PFSK-1 (cell line): ENCODE data around the gene CACHD1.

ENCODE experiments used
- FOXP2 ChIP-seq: optimal IDR thresholded peaks from 2 replicates; pipeline ENCODE3; 2011; ENCODE audit warnings: borderline replicate concordance, control low read depth, inconsistent platforms; ENCODE audit not compliant: insufficient read depth; ENCODE audit errors: extremely low read length, extremely low read depth
- SIN3A ChIP-seq: IDR thresholded peaks from 2 replicates; pipeline ENCODE4 v1.6.1; 2012; ENCODE audit warnings: mild to moderate bottlenecking, low read length, moderate library complexity, borderline replicate concordance; ENCODE audit not compliant: insufficient read depth
- TF ChIP-seq, protein P1 (sequence below), 2 experiments: IDR thresholded peaks; 2 replicates each; pipeline versions ENCODE4 v1.6.1 to v1.8.0; 2011 to 2012; ENCODE audit warnings: low read depth in 2 of 2, low read length in 2 of 2, control low read depth in 1 of 2, inconsistent platforms in 1 of 2, mild to moderate bottlenecking in 1 of 2, moderate library complexity in 1 of 2; ENCODE audit not compliant: insufficient read depth in 1 of 2

- TF ChIP-seq, protein P1, sequence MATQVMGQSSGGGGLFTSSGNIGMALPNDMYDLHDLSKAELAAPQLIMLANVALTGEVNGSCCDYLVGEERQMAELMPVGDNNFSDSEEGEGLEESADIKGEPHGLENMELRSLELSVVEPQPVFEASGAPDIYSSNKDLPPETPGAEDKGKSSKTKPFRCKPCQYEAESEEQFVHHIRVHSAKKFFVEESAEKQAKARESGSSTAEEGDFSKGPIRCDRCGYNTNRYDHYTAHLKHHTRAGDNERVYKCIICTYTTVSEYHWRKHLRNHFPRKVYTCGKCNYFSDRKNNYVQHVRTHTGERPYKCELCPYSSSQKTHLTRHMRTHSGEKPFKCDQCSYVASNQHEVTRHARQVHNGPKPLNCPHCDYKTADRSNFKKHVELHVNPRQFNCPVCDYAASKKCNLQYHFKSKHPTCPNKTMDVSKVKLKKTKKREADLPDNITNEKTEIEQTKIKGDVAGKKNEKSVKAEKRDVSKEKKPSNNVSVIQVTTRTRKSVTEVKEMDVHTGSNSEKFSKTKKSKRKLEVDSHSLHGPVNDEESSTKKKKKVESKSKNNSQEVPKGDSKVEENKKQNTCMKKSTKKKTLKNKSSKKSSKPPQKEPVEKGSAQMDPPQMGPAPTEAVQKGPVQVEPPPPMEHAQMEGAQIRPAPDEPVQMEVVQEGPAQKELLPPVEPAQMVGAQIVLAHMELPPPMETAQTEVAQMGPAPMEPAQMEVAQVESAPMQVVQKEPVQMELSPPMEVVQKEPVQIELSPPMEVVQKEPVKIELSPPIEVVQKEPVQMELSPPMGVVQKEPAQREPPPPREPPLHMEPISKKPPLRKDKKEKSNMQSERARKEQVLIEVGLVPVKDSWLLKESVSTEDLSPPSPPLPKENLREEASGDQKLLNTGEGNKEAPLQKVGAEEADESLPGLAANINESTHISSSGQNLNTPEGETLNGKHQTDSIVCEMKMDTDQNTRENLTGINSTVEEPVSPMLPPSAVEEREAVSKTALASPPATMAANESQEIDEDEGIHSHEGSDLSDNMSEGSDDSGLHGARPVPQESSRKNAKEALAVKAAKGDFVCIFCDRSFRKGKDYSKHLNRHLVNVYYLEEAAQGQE (IDR thresholded peaks at IDR 0.05; ENCODE audit: insufficient read depth in 1 of 2, low read depth in 2 of 2, low read length in 2 of 2) = no peak
- no peak for TF ChIP-seq FOXP2
- no peak for TF ChIP-seq SIN3A
These were observed 10.2 kb upstream of the CACHD1 start for GRCh38 chr1:64459743-64460142.
